Heart left ventricle (tissue), 13 donors: ENCODE measurements around the gene UBASH3A.

ENCODE experiments used
- POLR2A ChIP-seq, 2 donors: fragments of 450-650 bp; IDR thresholded peaks; one replicate each; pipeline ENCODE4 v1.6.1; 2017; ENCODE audit warnings: antibody characterized with exemption in 2 of 2, mild to moderate bottlenecking in 2 of 2, moderate library complexity in 2 of 2
- TF ChIP-seq, protein P1 (sequence below), 12 donors: fragments of 200-600 bp; sonication (generic) in 4 of 12; IDR thresholded peaks; one replicate each; pipeline versions ENCODE4 v1.5.0 to v1.8.0; 2018 to 2022; ENCODE audit warnings: antibody characterized with exemption in 12 of 12, mild to moderate bottlenecking in 5 of 12
- donor health status: ischemic (EF 13 %, LVEDD 7.1; RV severe dilation, severe dysfunction).
- donor health status: DM: no; HTN: yes; CAD: no.
- donor health status: DM: no; HTN: no; CAD: no.
- donor health status: ischemic (EF 25% LVEDD 6.9; RV normal size, moderate dysfunction).
- donor health status: ischemic (EF 25% LVEDD 5.7; RV mildly dilated, moderate dysfunction).
- donor health status: ischemic (EF 35%, LVEDD 5.7; RV mildly dilated, moderate dysfunction).
- donor health status: nonischemic (EF 11% LVEDD 7.7; RV severe dilation, severe dysfunction).
- donor health status: DM: yes; HTN: yes; CAD: no.
- donor health status: PGD.
- donor health status: ischemic (EF 29% LVEDD 5.4; RV normal size, mild dysfunction).
- donor health status: nonischemic (EF 23%, LVEDD 6.1; RV moderate dilation, normal function).

DNA sequence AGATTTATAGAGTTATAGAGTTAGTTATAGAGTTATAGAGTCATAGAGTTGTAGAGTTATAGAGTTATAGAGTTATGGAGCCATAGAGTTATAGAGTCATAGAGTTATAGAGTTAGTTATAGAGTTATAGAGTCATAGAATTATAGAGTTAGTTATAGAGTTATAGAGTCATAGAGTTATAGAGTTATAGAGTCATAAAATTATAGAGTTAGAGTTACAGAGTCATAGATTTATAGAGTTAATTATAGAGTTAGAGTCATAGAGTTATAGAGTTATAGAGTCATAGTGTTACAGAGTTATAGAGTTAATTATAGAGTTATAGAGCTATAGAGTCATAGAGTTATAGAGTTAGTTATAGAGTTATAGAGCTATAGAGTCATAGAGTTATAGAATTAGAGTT lies 32.1 kb downstream of the UBASH3A start:
- TF ChIP-seq, protein P1, sequence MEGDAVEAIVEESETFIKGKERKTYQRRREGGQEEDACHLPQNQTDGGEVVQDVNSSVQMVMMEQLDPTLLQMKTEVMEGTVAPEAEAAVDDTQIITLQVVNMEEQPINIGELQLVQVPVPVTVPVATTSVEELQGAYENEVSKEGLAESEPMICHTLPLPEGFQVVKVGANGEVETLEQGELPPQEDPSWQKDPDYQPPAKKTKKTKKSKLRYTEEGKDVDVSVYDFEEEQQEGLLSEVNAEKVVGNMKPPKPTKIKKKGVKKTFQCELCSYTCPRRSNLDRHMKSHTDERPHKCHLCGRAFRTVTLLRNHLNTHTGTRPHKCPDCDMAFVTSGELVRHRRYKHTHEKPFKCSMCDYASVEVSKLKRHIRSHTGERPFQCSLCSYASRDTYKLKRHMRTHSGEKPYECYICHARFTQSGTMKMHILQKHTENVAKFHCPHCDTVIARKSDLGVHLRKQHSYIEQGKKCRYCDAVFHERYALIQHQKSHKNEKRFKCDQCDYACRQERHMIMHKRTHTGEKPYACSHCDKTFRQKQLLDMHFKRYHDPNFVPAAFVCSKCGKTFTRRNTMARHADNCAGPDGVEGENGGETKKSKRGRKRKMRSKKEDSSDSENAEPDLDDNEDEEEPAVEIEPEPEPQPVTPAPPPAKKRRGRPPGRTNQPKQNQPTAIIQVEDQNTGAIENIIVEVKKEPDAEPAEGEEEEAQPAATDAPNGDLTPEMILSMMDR (IDR thresholded peaks at IDR 0.05), result no peak
- no peak for TF ChIP-seq POLR2A (IDR thresholded peaks at IDR 0.05)
